ENCODE data around the gene LRP2. TPM values are rescaled to one million over a fixed set of nuclear protein-coding genes. Genes with fewer than 3 reads are reported as not detected.

Gene LRP2
- total and polyA plus RNA-seq, 2 of the 8 experiments (the other 6 are each of a cell fraction or from before 2014, with no cell fraction given) = 2.0 to 2.9 TPM

GRCh38 chr2:169301596-169302335, 60.6 kb downstream of the LRP2 start:
- TF ChIP-seq SP4 (IDR thresholded peaks at IDR 0.05; ENCODE audit: low read length) = no peak
- no peak for TF ChIP-seq CBX5 (IDR thresholded peaks at IDR 0.05; ENCODE audit: low read depth, low read length)
- TF ChIP-seq CBX8 (IDR thresholded peaks at IDR 0.05; ENCODE audit: borderline replicate concordance, low read depth, low read length) = no peak
- TF ChIP-seq EGR1 (IDR thresholded peaks at IDR 0.05; ENCODE audit: borderline replicate concordance, low read depth, low read length) = no peak
- TF ChIP-seq KDM1A (IDR thresholded peaks at IDR 0.05; ENCODE audit: borderline replicate concordance, low read length) = no peak
- no peak for TF ChIP-seq YY1 (IDR thresholded peaks at IDR 0.05; ENCODE audit: low read depth, low read length)
- no peak for TF ChIP-seq NRF1 (IDR thresholded peaks at IDR 0.05; ENCODE audit: low read depth, low read length)
- no peak for TF ChIP-seq RXRA (IDR thresholded peaks at IDR 0.05; ENCODE audit: insufficient read depth, low read depth, low read length)
- Histone ChIP-seq H3K14ac (ENCODE audit: insufficient read length) (no peak overlapping the region), H3K18ac (ENCODE audit: extremely low read depth, low read length) (no peak overlapping the region; the same call in 1 of the 2 replicates), H2BK5ac (ENCODE audit: low read depth, low read length) (no peak overlapping the region), H3K4me2 (ENCODE audit: insufficient read depth in 1 of 2, low read depth in 2 of 2, low read length in 2 of 2) (no peak overlapping the region), H2BK15ac (ENCODE audit: low read length) (no peak overlapping the region), H2AFZ (ENCODE audit: low read length) (0 out of 2 replicates have a peak overlapping the region, but pooled peaks have one; percentile 26), H4K91ac (replicated peaks; ENCODE audit: insufficient read length, low read length) (no peak overlapping the region), H2AK5ac (ENCODE audit: low read depth, low read length) (no peak overlapping the region), H3K27ac (ENCODE audit: low read depth, low read length) (no peak overlapping the region), H3K36me3 (ENCODE audit: control insufficient read depth in 2 of 4, insufficient read depth in 4 of 4, low read length in 3 of 4) (no peaks in the 10 kb centered on the region), H2BK120ac (replicated peaks; ENCODE audit: low read depth, low read length) (no peak overlapping the region), H2BK20ac (ENCODE audit: low read length) (no peak overlapping the region), H4K20me1 (replicated peaks in 1 of 2; ENCODE audit: control insufficient read depth in 1 of 2, insufficient read depth in 2 of 2, low read length in 2 of 2) (no peaks in the 10 kb centered on the region), H3K23ac (ENCODE audit: insufficient read length) (no peak overlapping the region), H4K8ac (ENCODE audit: extremely low read depth, insufficient read depth, low read length) (no peak overlapping the region), H3K79me1 (ENCODE audit: low read depth, low read length) (no peaks in the 10 kb centered on the region), H3K27me3 (replicated peaks in 1 of 4; ENCODE audit: control insufficient read depth in 3 of 4, extremely low read depth in 1 of 4, insufficient read depth in 3 of 4, low read length in 3 of 4) (no peaks in the 10 kb centered on the region), H4K5ac (ENCODE audit: insufficient read length, low read depth, low read length) (no peak overlapping the region), H3K9ac (replicated peaks in 1 of 4; ENCODE audit: extremely low read depth in 1 of 4, low read depth in 3 of 4, low read length in 3 of 4) (no peak overlapping the region), H3K56ac (replicated peaks; ENCODE audit: insufficient read length, low read depth, low read length) (no peak overlapping the region), H3K4me3 (ENCODE audit: extremely low read depth in 1 of 4, insufficient read depth in 2 of 4, low read depth in 3 of 4, low read length in 4 of 4) (no peak overlapping the region), H3K4me1 (replicated peaks in 1 of 4; ENCODE audit: control insufficient read depth in 3 of 4, insufficient read depth in 4 of 4, low read length in 3 of 4) (peaks cover 0 to 6% (median 5%) of the 10 kb centered on the region in 4 experiments; a peak in 6 of 7 replicates), H3K9me3 (ENCODE audit: insufficient read depth in 2 of 2, low read depth in 1 of 2, low read length in 1 of 2) (no peaks in the 10 kb centered on the region), H3K79me2 (ENCODE audit: control insufficient read depth in 1 of 2, insufficient read depth in 2 of 2, low read length in 2 of 2) (no peaks in the 10 kb centered on the region), H3K23me2 (ENCODE audit: low read depth, low read length) (no peaks in the 10 kb centered on the region), H2BK12ac (ENCODE audit: low read depth, low read length) (no peak overlapping the region), H3K4ac (replicated peaks; ENCODE audit: insufficient read length, low read depth, low read length) (no peak overlapping the region)
- no peak for DNase-seq (ENCODE audit: low read depth in 1 of 2, low spot score in 2 of 2)
- no peak for FAIRE-seq
- ChIA-PET CTCF (ENCODE audit: partially characterized antibody) (no interaction called here), POLR2A (ENCODE audit: partially characterized antibody) (no interaction called here)
- 77 to 100% methylated on average over 1 to 4 of the region's 4 CpGs for WGBS, 2 experiments (ENCODE audit: extremely low coverage in 1 of 2, insufficient coverage in 1 of 2, insufficient read length in 1 of 2, insufficient replicate concordance in 2 of 2, low coverage in 1 of 2, low lambda C conversion rate in 2 of 2, missing lambda C conversion rate in 1 of 2)

Measured in H1 (cell line).